Neural cell (in vitro differentiated cells): ENCODE results near the gene MED27.

Experiments used
- EP300 ChIP-seq: fragments of 450-650 bp; conservative IDR thresholded peaks from 2 replicates; pipeline ENCODE4 v1.6.1; 2014; ENCODE audit warnings: antibody characterized with exemption, mild to moderate bottlenecking, moderate library complexity; ENCODE audit not compliant: poor library complexity, severe bottlenecking
- EZH2 ChIP-seq: fragments of 200-600, 300-800 bp; shearing (Covaris generic), sonication (generic); IDR thresholded peaks from 2 replicates; pipeline ENCODE4 v1.6.1; 2014; ENCODE audit warnings: antibody characterized with exemption, low read length, borderline replicate concordance, mild to moderate bottlenecking; ENCODE audit not compliant: insufficient read depth, poor library complexity, severe bottlenecking
- MXI1 ChIP-seq: fragments of 450-650 bp; conservative IDR thresholded peaks from 2 replicates; pipeline ENCODE4 v1.6.1; 2014; ENCODE audit warnings: antibody characterized with exemption, mild to moderate bottlenecking; ENCODE audit not compliant: poor library complexity, severe bottlenecking
- POLR2AphosphoS5 ChIP-seq: IDR thresholded peaks from 2 replicates; pipeline ENCODE4 v1.6.1; 2012
- SMC3 ChIP-seq: fragments of 450-650 bp; conservative IDR thresholded peaks from 2 replicates; pipeline ENCODE4 v1.6.1; 2014; ENCODE audit warnings: antibody characterized with exemption, mild to moderate bottlenecking, moderate library complexity; ENCODE audit not compliant: poor library complexity
- TF ChIP-seq, protein P1 (sequence below): fragments of 450-650 bp; IDR thresholded peaks from 2 replicates; pipeline ENCODE4 v1.5.1; 2014; ENCODE audit warnings: antibody characterized with exemption, mild to moderate bottlenecking, moderate library complexity; ENCODE audit not compliant: poor library complexity, severe bottlenecking
- TF ChIP-seq, protein P2 (sequence below): IDR thresholded peaks from 2 replicates; pipeline ENCODE4 v1.6.1; 2012; ENCODE audit warnings: borderline replicate concordance

DNA sequence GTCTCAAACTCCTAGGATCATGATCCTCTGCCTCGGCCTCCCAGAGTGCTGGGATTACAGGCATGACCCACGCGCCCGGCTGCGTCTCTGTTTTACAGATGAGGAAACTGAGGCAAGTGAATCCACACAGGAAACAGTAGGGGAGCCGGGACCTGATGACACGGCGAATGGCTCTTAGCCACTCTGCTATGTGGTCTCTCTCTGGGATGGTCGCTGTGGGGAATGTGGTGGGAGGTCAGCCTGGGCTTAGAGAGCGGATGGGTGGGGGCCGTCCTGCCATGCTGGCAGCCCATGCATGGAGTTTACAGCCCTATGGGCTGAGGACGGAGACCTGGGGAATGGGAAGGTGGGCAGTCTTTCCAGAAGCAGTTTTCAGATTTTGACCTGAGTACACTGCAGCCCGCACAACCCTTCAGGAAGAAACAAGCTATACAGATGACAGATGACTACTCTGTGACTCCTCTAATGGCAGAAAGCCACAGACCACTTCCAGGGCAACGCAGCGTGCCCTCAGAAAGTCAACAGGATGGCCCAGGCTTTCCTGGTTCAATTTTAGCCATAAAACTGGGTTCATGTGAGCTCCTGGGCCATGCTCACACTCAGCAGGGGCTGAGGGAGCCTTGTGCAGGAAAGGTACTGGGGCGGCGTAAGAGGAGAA, 203.7 kb downstream of the MED27 start:
- TF ChIP-seq POLR2AphosphoS5 (no peak), EZH2 (no peak), SMC3 (no peak), EP300 (no peak), MXI1 (no peak)
- TF ChIP-seq, protein P1, sequence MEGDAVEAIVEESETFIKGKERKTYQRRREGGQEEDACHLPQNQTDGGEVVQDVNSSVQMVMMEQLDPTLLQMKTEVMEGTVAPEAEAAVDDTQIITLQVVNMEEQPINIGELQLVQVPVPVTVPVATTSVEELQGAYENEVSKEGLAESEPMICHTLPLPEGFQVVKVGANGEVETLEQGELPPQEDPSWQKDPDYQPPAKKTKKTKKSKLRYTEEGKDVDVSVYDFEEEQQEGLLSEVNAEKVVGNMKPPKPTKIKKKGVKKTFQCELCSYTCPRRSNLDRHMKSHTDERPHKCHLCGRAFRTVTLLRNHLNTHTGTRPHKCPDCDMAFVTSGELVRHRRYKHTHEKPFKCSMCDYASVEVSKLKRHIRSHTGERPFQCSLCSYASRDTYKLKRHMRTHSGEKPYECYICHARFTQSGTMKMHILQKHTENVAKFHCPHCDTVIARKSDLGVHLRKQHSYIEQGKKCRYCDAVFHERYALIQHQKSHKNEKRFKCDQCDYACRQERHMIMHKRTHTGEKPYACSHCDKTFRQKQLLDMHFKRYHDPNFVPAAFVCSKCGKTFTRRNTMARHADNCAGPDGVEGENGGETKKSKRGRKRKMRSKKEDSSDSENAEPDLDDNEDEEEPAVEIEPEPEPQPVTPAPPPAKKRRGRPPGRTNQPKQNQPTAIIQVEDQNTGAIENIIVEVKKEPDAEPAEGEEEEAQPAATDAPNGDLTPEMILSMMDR: no peak
- TF ChIP-seq, protein P2, sequence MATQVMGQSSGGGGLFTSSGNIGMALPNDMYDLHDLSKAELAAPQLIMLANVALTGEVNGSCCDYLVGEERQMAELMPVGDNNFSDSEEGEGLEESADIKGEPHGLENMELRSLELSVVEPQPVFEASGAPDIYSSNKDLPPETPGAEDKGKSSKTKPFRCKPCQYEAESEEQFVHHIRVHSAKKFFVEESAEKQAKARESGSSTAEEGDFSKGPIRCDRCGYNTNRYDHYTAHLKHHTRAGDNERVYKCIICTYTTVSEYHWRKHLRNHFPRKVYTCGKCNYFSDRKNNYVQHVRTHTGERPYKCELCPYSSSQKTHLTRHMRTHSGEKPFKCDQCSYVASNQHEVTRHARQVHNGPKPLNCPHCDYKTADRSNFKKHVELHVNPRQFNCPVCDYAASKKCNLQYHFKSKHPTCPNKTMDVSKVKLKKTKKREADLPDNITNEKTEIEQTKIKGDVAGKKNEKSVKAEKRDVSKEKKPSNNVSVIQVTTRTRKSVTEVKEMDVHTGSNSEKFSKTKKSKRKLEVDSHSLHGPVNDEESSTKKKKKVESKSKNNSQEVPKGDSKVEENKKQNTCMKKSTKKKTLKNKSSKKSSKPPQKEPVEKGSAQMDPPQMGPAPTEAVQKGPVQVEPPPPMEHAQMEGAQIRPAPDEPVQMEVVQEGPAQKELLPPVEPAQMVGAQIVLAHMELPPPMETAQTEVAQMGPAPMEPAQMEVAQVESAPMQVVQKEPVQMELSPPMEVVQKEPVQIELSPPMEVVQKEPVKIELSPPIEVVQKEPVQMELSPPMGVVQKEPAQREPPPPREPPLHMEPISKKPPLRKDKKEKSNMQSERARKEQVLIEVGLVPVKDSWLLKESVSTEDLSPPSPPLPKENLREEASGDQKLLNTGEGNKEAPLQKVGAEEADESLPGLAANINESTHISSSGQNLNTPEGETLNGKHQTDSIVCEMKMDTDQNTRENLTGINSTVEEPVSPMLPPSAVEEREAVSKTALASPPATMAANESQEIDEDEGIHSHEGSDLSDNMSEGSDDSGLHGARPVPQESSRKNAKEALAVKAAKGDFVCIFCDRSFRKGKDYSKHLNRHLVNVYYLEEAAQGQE: no peak
